GM12891 (cell line): ENCODE measurements around the gene PLCB1.
"Not testable (repeated sequence)": the region's sequence is repeated elsewhere in the genome, so short reads cannot be mapped to it uniquely, and the experiment has no call there.

ENCODE experiments used
- DNase-seq: peaks from one replicate; pipeline ENCODE4 v3.0.0; 2011; ENCODE audit warnings: low spot score; ENCODE audit not compliant: insufficient read length
- FAIRE-seq: peaks from 2 replicates; lab custom pipeline; 2011; peaks lifted over from hg19 to GRCh38; lab: Jason Lieb, UNC
- PAX5 ChIP-seq: IDR thresholded peaks from 2 replicates; pipeline ENCODE4 v1.6.1; 2011; ENCODE audit warnings: low read length, moderate library complexity, mild to moderate bottlenecking; ENCODE audit not compliant: insufficient read depth, severe bottlenecking
- POLR2A ChIP-seq: IDR thresholded peaks from 2 replicates; pipeline ENCODE4 v1.6.1; 2011; ENCODE audit warnings: low read depth, low read length, control low read depth
- POLR2AphosphoS5 ChIP-seq: IDR thresholded peaks from 2 replicates; pipeline ENCODE4 v1.6.1; 2011; ENCODE audit warnings: low read depth, low read length, control low read depth
- POU2F2 ChIP-seq: IDR thresholded peaks from 2 replicates; pipeline ENCODE4 v1.6.1; 2011; ENCODE audit warnings: low read depth, mild to moderate bottlenecking, control low read depth, low read length, moderate library complexity
- SPI1 ChIP-seq: IDR thresholded peaks from 2 replicates; pipeline ENCODE4 v1.6.1; 2011; ENCODE audit warnings: low read depth, low read length, control low read depth
- TAF1 ChIP-seq: IDR thresholded peaks from 2 replicates; pipeline ENCODE4 v1.6.1; 2011; ENCODE audit warnings: low read depth, low read length, control low read depth

Gene PLCB1

GRCh38 chr20:8155812-8156211 lies 23.7 kb downstream of the PLCB1 start:
- no peak for DNase-seq
- FAIRE-seq, result no peak
- TF ChIP-seq POLR2A (no peak), TAF1 (no peak), POU2F2 (no peak), PAX5 (no peak), POLR2AphosphoS5 (no peak), SPI1 (no peak)

DNA sequence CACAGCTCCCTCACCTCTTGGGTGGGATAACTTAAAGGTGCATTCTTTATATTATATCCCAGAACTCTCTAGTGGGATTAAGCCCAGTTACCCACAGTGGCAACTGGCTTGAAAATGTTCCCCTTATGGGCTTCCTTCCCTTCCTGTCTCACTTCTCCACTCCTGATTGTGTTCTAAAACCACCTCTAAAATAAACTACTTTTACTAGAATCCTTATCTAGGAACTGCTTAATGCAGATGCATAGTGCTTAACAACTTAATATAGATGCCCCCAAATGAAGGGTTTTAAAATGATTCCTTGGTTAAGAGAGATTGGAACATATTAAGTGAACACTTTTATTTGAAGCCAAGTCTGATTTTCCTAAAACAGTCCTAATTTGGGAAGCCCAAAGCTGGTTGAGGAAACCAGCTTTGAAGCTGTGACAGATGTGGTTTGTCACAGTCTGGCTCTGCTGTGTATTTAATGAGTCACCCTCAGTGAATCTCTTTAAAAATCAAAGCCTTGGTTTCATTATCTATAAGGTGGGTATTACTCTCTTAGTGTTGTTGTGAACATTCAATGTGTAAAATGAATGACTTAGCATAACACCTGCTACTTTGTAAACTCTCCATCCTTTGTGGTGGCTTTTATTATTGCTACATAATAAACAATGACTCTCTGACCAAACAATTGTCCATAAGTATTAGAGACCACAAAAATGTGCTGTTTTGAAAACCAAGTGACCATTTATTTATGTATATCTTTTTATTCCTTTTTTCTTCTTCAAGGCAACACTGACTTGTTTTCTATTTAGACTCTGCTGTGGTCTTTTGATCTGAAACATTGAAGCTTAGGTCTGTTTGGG lies 24.4 kb downstream of the PLCB1 start:
- FAIRE-seq (no peak), DNase-seq (no peak)
- TF ChIP-seq TAF1, result no peak
- no peak for TF ChIP-seq POU2F2
- no peak for TF ChIP-seq SPI1
- no peak for TF ChIP-seq PAX5

GRCh38 chr20:8159217-8159616 lies 27.2 kb downstream of the PLCB1 start:
- not testable (repeated sequence) for DNase-seq, FAIRE-seq

- FAIRE-seq (no peak), DNase-seq (no peak)
- TF ChIP-seq PAX5, result no peak
- no peak for TF ChIP-seq POLR2AphosphoS5
- TF ChIP-seq TAF1, result no peak
- TF ChIP-seq SPI1, result no peak
- TF ChIP-seq POLR2A, result no peak
- no peak for TF ChIP-seq POU2F2
Measured at GRCh38 chr20:8161264-8162071, 29.4 kb downstream of the PLCB1 start.

- FAIRE-seq (no peak), DNase-seq (no peak)
- TF ChIP-seq POLR2A (no peak), SPI1 (no peak), POU2F2 (no peak), POLR2AphosphoS5 (no peak), PAX5 (no peak), TAF1 (no peak)
Measured at GRCh38 chr20:8162610-8163009, 30.5 kb downstream of the PLCB1 start.

DNA sequence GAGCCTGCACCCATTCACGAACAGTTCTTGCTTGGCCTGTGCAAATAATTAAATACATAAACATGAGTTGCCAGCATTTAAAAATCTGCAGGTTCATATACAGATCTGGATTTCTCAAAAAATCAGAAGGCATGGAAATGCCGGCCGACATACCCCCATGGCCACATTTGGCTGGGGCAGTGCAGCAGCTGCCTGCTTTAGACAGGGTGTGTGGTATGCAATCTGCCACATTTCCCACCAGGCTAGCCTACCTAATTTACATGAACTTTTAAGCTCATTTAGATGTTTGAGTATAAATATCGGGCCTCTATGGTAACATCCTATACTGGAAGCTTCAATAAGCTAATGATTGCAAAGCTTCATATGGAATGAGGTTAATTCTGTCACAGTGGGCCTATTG lies 31.5 kb downstream of the PLCB1 start:
- TF ChIP-seq POLR2A (no peak), PAX5 (no peak), SPI1 (no peak), POU2F2 (no peak), TAF1 (no peak), POLR2AphosphoS5 (no peak)
- FAIRE-seq (no peak), DNase-seq (no peak)

- FAIRE-seq (no peak), DNase-seq (no peak)
- TF ChIP-seq POU2F2 (no peak), TAF1 (no peak), POLR2A (no peak), POLR2AphosphoS5 (no peak), SPI1 (no peak), PAX5 (no peak)
Measured at GRCh38 chr20:8166730-8167129, 34.7 kb downstream of the PLCB1 start.

DNA sequence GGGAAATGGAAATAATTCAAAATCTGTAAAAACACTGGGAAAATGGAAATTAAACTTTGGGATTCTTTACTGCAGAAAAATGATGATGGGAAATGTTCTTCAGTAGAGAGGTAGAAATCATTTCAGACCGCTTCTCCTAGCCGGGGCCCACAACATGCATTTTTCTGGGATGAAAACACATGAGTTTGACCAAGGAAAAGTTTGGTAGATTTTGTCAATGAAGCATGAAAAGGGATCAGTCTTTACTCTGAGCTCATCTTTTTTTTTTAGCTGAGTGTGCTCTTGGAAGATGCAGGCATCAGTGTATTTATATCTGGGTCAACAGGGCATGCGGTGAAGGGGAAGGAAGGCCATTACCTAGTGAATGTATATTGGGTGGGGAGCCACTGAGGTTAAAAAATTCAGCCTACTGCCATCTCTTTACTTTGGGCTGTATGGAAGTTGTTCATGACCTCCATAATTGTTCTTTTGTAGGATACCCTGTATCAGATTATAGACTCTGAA lies 36.8 kb downstream of the PLCB1 start:
- TF ChIP-seq POU2F2 (no peak), POLR2A (no peak), SPI1 (no peak), PAX5 (no peak), POLR2AphosphoS5 (no peak), TAF1 (no peak)
- DNase-seq, result no peak
- FAIRE-seq, result no peak

DNA sequence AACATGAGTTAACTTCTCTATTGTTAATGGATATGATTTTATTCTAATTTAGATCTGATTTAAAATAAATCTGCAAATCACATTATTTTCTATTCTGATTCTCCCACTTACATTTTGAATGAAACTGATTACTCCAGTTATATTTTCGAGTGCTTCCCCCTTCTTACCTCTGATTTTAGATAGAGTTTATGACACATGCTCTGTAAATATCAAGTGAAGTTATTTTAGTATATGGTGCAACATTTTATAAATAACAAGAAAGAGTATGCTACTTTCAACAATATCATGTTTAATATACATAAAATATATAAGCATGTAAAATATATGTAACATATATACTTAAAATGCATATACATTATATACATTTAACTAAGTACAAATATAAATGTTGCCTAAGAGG lies 38.9 kb downstream of the PLCB1 start:
- FAIRE-seq (no peak), DNase-seq (no peak)
- TF ChIP-seq SPI1, result no peak

GRCh38 chr20:8172191-8172590 lies 40.1 kb downstream of the PLCB1 start:
- no peak for DNase-seq
- no peak for FAIRE-seq
- TF ChIP-seq POU2F2 (no peak), SPI1 (no peak), POLR2AphosphoS5 (no peak), PAX5 (no peak), TAF1 (no peak), POLR2A (no peak)
